HG03439 (cell line): ENCODE results near the gene MAIP1.
"Not testable (repeated sequence)": the region's sequence is repeated elsewhere in the genome, so short reads cannot be mapped to it uniquely, and the experiment has no call there.

Experiments
- ATAC-seq: cut with Tn5 transposase; IDR thresholded peaks from one replicate; pipeline ENCODE4 v1.9.1; 2021; ENCODE audit warnings: mild to moderate bottlenecking, moderate library complexity; ENCODE audit not compliant: unreplicated experiment

The MAIP1 gene

GRCh38 chr2:199955339-199956061, at the start of gene MAIP1, which contains the start of gene TYW5:
TSS of gene MAIP1 (plus strand) at chr2:199955582. CDS start at chr2:199955799, 217 bp downstream.
TSS of gene TYW5 (minus strand) at chr2:199955491. CDS start at chr2:199955470, 21 bp downstream.
- ATAC-seq = peak; percentile 89

GRCh38 chr2:199907008-199907714, 48.2 kb upstream of the MAIP1 start:
- no peak for ATAC-seq

DNA sequence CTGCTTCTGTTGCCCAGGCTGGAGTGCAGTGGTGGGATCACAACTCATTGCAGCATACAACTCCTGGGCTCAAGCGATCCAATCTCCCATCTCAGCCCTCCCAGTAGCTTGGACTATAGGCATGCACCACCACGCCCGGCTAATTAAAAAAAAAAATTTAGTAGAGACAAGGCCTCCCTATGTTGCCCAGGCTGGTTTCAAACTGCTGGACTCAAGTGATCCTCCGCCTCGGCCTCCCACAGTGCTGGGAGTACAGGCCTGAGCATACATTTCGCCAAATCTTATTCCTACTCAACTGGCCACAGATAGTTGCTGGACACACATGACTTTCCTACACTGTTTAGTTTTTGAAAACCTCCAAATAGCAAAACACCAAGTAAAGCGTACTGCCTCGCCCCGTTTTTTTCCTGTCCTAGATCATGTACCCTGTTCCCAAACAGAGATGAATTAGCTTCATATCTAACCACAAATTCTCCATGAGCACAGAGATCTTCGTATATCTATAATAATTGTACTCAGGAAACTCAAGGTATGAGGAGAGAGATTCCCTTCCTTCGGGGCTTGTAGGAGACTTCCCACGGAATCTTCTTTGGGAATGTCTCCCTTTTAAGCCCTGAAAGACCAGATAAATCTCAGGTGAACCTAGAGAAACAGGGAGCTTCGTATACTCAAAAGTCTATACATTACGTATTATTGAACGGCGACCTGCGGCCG, 44.9 kb upstream of the MAIP1 start:
- ATAC-seq = no peak

DNA sequence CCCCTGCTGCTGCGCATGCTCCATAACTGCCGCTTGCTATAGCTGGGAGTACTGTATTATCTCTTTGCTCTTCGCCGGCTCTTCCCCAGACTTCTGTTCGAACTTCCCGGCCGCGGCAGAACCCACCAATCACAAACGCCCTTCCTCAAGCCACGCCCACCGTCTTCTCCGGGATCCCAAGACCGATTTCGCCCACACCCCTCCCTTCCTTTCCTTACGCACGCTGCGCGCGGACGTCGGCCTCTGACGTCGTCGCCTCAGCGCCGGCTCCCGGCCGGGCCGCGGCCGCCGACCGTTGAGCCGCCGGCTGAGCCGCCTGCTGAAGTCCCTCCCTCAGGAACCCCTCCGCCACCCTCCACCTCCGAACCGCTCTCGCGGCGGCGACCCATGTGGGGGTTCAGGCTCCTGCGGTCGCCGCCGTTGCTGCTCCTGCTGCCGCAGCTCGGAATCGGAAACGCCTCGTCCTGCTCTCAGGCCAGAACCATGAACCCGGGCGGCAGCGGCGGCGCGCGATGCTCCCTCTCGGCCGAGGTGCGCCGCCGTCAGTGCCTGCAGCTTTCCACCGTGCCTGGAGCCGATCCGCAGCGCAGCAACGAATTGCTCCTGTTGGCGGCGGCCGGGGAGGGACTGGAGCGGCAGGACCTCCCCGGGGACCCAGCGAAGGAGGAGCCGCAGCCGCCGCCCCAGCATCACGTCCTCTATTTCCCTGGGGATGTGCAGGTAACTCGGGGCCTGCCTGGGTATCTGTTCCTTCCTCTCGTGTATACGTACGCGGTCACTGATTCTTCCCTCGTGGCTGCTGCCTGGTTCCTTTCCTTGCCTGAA, 44.1 kb upstream of the MAIP1 start, which contains the start of gene C2orf69:
C2orf69 (plus strand) TSS at position 242 of the 825 bp plus-strand sequence; CDS start at position 388, 146 bp downstream.
- ATAC-seq = peak; percentile 95

DNA sequence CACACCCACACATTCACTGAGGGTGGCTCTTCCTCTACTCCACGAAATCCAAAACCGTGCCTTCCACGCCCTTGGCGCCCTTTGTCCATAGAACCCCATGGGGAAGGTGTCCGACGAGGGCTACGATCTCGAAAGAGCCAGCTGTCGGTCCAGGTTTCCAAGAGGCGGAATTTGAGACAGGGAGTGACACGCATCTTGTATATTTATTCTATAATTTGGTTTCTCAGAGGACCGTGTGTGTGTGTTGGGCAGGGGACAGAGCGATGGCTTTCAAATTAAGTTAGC, 43.6 kb upstream of the MAIP1 start:
- no peak for ATAC-seq

DNA sequence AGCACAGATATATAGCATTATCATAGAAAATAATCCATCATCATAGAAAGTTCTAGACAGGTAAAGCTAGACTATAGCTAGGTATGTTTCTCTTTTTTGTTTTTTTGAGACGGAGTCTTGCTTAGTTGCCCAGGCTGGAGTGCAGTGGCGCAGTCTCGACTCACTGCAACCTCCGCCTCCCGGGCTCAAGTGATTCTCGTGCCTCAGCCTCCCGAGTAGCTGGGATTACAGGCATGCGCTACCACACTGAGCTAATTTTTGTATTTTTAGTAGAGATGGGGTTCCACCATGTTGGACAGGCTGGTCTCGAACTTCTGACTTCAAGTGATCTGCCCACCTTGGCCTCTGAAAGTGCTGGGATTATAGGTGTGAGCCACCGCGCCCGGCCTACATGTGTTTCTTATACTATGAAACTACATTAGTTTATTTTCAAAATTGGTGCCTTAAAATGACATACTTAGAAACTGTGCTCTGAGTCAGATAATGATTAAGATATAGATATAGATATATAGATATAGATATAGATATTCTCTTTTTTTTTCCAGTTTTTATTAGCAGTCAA, 42.7 kb upstream of the MAIP1 start:
- not testable (repeated sequence) for ATAC-seq

DNA sequence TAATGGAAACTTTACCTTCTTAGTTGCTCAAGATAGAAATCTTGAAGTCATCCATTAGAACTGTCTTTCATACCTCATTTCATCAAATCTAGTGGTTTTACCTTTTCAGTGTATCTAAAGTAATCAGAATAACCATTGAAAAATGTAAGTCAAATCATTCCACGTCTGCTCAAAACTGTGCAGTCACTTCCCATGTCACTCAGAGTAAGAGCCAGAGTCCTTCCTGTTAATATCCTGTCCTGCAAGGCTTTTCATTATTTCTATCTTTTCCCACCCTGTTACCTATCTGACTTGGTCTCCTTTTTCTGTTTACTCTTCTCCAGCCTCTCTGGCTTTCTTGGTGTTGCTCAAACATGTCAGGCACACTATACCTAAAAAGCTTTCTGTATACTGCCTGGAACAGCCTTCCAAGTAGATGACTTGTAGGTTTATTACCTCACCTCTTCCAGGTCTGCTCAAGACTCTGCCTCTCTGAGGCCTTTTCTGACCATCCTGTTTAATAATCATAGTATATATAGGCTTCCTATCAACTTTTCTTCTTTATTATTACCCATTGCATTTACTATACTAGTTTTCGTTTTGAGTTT, 40.9 kb upstream of the MAIP1 start:
- ATAC-seq = no peak

DNA sequence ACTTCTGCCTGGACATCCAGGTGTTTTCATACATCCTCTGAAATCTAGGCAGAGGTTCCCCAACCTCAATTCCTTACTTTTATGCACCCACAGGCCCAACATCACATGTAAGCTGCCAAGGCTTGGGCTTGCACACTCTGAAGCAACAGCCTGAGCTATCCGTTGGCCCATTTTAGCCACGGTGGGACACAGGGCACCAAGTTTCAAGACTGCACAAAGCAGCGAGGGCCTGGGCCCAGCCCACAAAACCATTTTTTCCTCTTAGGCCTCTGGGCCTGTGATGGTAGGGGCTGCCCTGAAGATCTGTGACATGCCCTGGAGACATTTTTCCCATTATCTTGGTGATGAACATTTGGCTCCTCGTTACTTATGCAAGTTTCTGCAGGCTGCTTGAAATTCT, 38.4 kb upstream of the MAIP1 start:
- no peak for ATAC-seq

- ATAC-seq = no peak
Observed at GRCh38 chr2:199922856-199923255, 32.5 kb upstream of the MAIP1 start.

DNA sequence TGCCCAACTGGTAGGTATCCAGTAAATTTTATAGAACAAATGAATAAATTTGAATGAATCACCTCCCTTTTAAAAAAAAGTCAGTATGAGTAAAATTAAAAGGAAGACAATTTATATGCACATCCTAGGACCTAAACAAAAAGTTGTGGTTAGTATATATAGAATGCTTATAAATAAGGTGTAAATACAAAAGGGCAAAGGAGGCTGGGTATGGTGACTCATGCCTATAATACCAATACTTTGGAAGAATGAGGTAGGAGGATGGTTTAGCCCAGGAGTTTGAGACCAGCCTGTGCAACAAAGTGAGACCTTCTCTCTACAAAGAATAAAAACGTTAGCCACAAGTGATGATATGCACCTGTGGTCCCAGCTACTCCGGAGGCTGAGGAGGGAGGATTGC, 31.5 kb upstream of the MAIP1 start:
- no peak for ATAC-seq

DNA sequence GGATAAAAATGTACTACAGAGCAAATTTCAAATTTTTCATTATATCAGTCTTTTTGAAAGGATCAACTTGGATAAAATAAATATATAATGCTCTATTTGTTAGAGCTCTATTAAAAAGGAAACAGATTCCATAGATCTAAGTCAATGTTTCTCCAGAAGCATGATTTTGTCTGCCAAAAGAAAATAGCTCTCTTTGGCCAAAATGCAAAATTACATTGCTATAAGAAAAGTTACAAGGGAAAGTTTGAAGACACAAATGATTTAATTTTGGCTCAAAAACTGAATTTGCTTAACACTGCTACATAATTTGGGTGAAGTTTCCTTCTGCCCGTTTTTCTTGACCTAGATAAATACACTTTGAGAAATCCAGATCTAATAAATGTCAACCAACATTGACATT, 28.6 kb upstream of the MAIP1 start:
- ATAC-seq = no peak

- no peak for ATAC-seq
Observed at GRCh38 chr2:199928226-199928625, 27.2 kb upstream of the MAIP1 start.

DNA sequence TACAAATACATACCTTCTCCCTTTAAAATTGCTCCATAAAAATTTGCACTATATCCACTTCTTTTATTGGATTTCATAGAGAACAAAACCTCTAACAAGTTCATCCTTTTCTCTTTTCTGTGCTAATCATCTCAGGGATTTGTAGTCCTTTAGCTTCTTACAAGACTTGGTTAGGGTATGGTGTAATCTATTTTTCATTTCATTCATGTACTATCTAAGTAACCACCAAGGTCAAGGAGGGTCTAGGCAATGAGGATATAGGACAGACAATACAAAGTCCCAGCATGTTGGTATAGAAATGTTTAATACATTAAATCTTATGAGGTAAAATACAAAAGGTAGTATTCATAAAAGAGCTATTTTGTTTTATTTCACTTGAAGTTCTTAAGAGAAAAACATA, 26.8 kb upstream of the MAIP1 start:
- ATAC-seq = no peak

GRCh38 chr2:199929262-199929661, 26.1 kb upstream of the MAIP1 start:
- no peak for ATAC-seq

GRCh38 chr2:199932312-199932855, 23.0 kb upstream of the MAIP1 start:
- ATAC-seq = no peak

GRCh38 chr2:199933466-199933865, 21.9 kb upstream of the MAIP1 start:
- ATAC-seq = no peak

- no peak for ATAC-seq
Observed at GRCh38 chr2:199936554-199936953, 18.8 kb upstream of the MAIP1 start.

GRCh38 chr2:199940373-199940772, 15.0 kb upstream of the MAIP1 start:
- no peak for ATAC-seq

- ATAC-seq = no peak
Observed at GRCh38 chr2:199943373-199943772, 12.0 kb upstream of the MAIP1 start.

GRCh38 chr2:199946196-199946595, 9.2 kb upstream of the MAIP1 start:
- ATAC-seq = no peak
